ENCODE data around the gene DSG2. TPM values are rescaled to one million over a fixed set of nuclear protein-coding genes. Genes with fewer than 3 reads are reported as not detected.

Gene DSG2
- total RNA-seq, 1 experiment from 2014 or later, result 12.1 TPM

DNA sequence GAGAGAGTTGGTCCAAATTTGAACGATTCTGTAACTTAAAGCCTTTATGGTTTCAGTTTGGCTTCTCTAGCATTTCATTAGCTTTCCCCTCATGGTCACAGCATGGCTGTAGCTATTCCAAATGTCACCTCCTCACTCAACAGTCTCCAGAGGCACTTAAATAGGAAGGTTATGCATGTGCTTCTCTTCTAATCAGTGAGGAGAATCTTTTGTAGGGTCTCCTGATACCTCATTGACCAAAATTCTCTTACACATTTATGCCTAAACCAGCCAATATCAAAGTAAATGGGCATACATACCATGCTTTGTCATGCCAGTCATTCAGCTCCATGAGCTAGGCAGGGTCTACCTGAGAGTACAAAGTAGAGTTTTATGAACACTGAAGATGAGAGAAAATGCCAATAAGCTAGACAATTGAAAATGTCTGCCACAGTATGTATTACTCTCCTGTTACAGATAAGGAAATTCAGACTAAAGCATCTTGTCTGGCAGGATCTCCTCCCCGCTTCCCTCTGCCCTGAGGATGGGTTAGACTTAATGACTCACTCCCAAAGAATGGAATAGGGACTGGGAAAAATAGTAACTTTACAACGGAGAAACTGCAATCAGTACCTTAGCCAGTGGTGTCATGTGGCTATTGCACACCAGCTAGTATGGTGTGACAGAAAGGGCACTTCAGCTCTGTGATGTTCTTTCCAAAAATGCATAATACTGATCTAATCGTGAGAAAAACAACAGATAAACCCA is 15.4 kb downstream of the DSG2 start:
- ATAC-seq (no peak), DNase-seq (ENCODE audit: low read depth, low spot score) (no peak)
- Histone ChIP-seq H3K27me3 (ENCODE audit: control insufficient read depth, insufficient read depth, low read length) (no peaks in the 10 kb centered on the region), H3K9me3 (ENCODE audit: control insufficient read depth, insufficient read depth, low read depth, low read length) (no peaks in the 10 kb centered on the region), H3K36me3 (ENCODE audit: control insufficient read depth, insufficient read depth, low read length) (no peaks in the 10 kb centered on the region), H3K27ac (ENCODE audit: low read length) (no peak overlapping the region), H3K4me1 (ENCODE audit: control insufficient read depth, insufficient read depth, low read length) (no peaks in the 10 kb centered on the region; the same call in 1 of the 2 replicates), H3K4me3 (ENCODE audit: low read depth in 2 of 2, low read length in 2 of 2) (no peak overlapping the region)
- TF ChIP-seq, protein P1, sequence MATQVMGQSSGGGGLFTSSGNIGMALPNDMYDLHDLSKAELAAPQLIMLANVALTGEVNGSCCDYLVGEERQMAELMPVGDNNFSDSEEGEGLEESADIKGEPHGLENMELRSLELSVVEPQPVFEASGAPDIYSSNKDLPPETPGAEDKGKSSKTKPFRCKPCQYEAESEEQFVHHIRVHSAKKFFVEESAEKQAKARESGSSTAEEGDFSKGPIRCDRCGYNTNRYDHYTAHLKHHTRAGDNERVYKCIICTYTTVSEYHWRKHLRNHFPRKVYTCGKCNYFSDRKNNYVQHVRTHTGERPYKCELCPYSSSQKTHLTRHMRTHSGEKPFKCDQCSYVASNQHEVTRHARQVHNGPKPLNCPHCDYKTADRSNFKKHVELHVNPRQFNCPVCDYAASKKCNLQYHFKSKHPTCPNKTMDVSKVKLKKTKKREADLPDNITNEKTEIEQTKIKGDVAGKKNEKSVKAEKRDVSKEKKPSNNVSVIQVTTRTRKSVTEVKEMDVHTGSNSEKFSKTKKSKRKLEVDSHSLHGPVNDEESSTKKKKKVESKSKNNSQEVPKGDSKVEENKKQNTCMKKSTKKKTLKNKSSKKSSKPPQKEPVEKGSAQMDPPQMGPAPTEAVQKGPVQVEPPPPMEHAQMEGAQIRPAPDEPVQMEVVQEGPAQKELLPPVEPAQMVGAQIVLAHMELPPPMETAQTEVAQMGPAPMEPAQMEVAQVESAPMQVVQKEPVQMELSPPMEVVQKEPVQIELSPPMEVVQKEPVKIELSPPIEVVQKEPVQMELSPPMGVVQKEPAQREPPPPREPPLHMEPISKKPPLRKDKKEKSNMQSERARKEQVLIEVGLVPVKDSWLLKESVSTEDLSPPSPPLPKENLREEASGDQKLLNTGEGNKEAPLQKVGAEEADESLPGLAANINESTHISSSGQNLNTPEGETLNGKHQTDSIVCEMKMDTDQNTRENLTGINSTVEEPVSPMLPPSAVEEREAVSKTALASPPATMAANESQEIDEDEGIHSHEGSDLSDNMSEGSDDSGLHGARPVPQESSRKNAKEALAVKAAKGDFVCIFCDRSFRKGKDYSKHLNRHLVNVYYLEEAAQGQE (IDR thresholded peaks at IDR 0.05; ENCODE audit: insufficient read depth in 1 of 2, low read depth in 2 of 2, low read length in 1 of 2), result no peak
- TF ChIP-seq CTCF (IDR thresholded peaks at IDR 0.05), result no peak
- TF ChIP-seq POLR2AphosphoS5 (IDR thresholded peaks at IDR 0.05; ENCODE audit: low read depth, low read length), result no peak
- intact Hi-C loops (cut with micrococcal nuclease; ENCODE audit: unreplicated experiment), result no loop called here
- POLR2A ChIA-PET, result no interaction called here
- BruUV-seq (replicated peaks), result no TSS peak
- in situ Hi-C loops (cut with HindIII; ENCODE audit: low pct_unique_long_range_greater_than_20kb, low sequenced_read_pairs), result no loop called here
- CTCF ChIA-PET, result no interaction called here

- ATAC-seq, result no peak
- H3K36me3 ChIP-seq (ENCODE audit: control insufficient read depth, insufficient read depth, low read length), result no peaks in the 10 kb centered on the region
- H3K27me3 ChIP-seq (ENCODE audit: control insufficient read depth, insufficient read depth, low read length), result no peaks in the 10 kb centered on the region
- no peak overlapping the region for H3K27ac ChIP-seq (ENCODE audit: low read length)
- no peaks in the 10 kb centered on the region for H3K9me3 ChIP-seq (ENCODE audit: control insufficient read depth, insufficient read depth, low read depth, low read length)
- TF ChIP-seq, protein P1 (IDR thresholded peaks at IDR 0.05; ENCODE audit: insufficient read depth in 1 of 2, low read depth in 2 of 2, low read length in 1 of 2), result no peak
- TF ChIP-seq POLR2AphosphoS5 (IDR thresholded peaks at IDR 0.05; ENCODE audit: low read depth, low read length) (no peak), TCF7L2 (IDR thresholded peaks at IDR 0.05; ENCODE audit: low read depth, low read length) (no peak), CTCF (IDR thresholded peaks at IDR 0.05) (no peak), SIN3A (IDR thresholded peaks at IDR 0.05; ENCODE audit: borderline replicate concordance, insufficient read depth, low read depth, low read length) (no peak)
- ChIA-PET POLR2A (no interaction called here), CTCF (no interaction called here)
- intact Hi-C loops (cut with micrococcal nuclease; ENCODE audit: unreplicated experiment), result no loop called here
- H3K4me3 ChIP-seq (ENCODE audit: low read depth in 2 of 2, low read length in 2 of 2), result no peak overlapping the region
- no TSS peak for BruUV-seq (replicated peaks)
- H3K4me1 ChIP-seq (ENCODE audit: control insufficient read depth, insufficient read depth, low read length), result no peaks in the 10 kb centered on the region
- in situ Hi-C loops (cut with HindIII; ENCODE audit: low pct_unique_long_range_greater_than_20kb, low sequenced_read_pairs), result no loop called here
- DNase-seq (ENCODE audit: low read depth, low spot score), result no peak
These were observed 18.5 kb downstream of the DSG2 start for GRCh38 chr18:31516437-31516836.

All from Panc1 (cell line).